NCI-H510A treated with DMSO at 0.1 percent for 48 hours (cell line): ENCODE results near the gene MYO16.

Experiments
- DNase-seq: peaks from one replicate; lab custom pipeline; 2025; lab: John Stamatoyannopoulos, UW

The MYO16 gene

DNA sequence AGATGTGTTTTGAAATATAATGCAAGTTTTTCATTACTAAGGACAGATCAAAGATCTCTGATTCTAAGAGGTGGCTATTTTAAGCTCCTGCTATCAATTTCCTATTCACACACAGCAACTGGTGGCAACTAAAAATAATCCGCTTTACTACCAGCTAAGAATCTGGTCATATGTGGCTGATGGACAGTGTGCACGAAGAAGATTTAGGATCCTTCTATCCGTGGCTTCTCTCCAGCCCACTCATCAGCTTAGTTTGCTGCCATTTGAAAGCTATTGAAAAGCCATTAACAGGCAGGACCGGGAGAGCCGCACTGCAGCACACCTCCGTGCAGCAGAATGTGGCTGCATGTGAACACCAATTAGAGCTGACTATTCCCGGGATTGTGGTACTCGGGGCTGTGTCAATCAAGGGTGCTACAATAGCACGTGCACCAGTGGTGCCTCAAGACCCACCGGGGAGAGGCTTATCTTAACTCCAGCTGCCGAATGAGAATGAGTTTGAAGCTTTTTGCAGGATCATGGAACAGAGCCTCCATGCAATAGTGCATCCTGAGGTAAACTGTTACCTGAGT is at the start of gene MYO16:
Gene MYO16, plus strand, starts transcription at position 431 of the 572 bp plus-strand sequence. CDS start 234 bp downstream, outside the sequence.
- DNase-seq = no peak

DNA sequence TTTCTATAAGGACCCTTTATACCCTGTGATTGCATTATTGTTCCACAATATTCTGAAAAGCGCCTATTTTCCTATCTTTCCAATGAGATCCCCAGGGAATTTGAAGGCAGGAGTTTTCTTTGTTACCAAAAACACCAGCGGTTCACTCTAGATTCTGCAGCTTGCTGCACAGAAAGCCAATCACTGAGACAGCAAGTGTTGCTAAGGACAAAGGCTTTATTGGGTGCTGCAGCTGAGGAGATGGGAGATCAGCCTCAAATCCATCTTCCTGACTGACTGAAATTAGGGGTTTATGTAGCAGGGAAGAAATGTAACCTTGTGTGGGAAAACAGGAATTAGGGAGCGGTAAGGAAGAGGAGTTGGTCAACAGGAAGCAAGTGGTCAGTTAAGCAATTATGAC is 42.6 kb upstream of the MYO16 start:
- DNase-seq = no peak

DNA sequence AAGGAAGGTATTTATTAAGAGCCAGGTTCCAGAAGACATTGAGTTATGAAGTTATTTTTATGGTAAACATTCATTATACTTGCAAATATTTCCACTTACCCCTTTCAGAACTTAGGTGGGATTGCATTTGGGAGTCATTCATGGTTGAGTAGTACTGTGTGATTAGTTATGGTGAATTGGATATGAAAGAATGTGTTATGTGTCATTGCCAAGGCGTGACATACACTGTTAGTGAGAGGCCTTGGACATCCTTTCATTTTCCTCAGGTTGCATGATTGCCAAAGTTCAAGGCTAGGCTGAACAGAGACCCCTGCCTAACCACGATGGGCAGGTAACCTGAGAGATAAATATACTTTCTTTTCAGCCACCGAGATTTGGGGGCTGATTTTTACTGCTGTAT is 40.9 kb upstream of the MYO16 start:
- no peak for DNase-seq

DNA sequence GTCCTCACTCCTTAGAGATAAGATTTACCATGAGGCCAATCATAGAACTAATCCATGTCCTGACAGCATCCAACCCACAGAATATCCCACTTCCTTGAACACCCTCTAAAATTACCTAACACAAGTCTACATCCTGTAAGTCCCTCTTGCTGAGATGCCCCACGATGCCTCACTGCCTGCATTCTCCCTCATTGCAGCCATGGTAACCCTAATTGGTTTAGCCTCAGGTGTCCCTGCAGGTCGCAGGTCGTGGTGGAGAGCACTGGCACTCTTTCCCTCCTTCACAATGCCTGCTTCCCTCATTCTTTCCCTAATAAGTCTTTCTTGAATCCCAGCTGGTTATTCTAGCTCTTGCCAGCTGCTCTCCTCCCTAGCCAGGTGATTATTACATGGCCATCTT is 35.3 kb upstream of the MYO16 start:
- DNase-seq = no peak

DNA sequence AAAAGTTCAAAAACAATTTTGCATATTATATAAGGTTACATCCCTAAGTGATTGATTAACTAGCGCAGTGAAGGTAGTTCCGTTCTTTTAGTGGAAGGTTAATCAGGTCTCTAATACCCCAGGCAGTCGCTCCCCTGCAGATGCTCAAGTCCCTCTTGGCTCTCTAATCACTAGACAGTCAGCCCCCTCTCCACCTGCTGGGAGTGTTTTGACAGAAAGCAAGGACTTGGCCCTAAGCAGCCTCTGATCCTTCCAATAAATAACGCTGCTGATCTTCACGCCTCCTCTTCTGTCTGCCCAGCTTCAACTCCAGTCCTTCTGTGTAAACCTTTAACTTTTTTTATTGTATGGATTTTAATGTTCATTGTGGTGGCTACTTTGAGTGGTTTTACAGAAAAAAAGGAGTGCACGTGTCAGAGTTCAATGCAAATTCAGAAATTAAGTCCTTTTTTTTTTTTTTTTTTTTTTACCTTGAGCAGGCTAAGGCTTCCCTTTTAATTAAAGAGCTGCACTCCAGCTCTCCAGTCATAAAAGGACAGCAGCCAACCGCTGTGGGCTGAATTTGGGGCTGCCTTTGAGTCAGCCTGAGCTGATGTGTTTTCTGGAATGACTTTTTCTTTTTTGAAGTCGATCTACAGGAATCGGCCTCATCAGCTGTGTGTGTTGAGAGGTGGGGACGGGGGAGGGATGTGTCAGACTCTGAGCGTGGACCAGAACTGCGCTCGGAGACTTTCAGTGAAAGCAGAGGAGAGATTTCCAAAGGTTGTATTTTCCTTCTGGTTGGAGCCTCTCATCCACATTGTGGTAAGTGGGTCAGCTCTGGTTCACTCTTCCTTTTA is 33.8 kb upstream of the MYO16 start:
- DNase-seq = no peak

DNA sequence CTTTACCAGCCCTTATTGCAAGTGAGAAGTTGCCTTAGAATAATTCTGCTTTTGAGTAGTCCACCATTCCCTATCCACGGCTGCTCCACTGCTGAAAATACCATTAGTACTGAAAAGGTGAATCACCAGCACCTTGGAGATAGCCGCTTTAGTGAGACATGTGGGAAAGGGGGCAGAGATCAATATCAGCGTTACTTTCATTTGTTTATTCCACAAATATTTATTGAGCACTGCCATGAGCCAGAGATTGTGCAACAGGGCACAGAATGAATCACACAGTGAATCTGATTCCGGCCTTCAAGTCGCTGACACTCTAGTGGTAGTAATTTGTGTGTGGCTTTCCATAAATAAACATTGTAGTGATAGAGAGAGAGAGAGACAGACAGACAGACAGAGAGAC is 31.5 kb upstream of the MYO16 start:
- no peak for DNase-seq

DNA sequence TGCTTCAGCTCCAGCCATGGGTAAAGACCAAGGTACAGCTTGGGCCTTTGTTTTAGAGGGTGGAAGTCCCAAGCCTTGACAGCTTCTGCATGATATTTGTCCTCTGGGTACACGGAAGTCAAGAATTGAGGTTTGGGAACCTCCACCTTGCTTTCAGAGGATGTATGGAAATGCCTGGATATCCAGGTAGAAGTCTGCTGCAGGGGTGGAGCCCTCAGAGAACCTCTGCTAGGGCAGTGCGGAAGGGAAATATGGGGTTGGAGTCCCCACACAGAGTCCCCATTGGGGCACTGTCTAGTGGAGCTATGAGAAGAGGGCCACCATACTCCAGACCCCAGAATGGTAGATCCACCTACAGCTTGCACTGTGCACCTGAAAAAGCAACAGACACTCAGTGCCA is 23.0 kb upstream of the MYO16 start:
- no peak for DNase-seq

DNA sequence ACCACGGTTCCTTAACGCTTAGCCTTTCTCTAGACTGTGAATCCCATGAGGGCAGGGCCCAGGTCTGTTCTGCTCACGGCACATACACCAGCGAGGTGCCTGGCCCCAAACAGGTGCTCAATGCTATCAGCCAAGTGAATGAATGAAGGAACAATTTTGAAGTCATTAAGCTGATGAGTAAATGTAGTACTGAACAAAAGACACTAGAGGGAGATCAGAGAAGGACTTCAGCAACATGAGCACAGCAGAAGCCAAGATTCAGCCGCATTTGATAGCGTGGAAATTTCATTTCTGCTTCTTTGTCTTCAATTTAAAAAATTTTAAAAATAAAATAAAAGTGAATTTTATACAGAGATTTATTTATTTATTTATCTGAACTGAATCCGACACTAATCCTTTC is 20.1 kb upstream of the MYO16 start:
- no peak for DNase-seq

DNA sequence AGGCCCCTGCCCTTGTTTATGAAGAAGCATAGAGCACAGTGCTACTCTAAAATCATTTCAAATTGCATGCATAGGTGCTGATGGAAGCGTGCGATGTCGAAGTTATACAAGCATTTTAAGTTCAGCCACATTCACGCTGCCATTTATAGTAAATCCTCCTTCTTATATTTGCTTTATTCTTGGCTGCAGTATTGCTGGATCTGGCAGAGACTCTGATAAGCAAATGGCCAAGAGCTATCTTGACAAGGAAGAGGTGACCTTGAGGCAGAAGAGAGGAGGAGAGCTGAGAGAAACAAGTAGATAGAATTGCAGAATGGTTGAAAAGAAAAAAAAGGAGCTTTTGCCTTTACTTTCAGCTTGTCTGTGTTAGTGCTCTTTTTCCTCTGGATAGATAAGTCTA is 18.9 kb upstream of the MYO16 start:
- no peak for DNase-seq

DNA sequence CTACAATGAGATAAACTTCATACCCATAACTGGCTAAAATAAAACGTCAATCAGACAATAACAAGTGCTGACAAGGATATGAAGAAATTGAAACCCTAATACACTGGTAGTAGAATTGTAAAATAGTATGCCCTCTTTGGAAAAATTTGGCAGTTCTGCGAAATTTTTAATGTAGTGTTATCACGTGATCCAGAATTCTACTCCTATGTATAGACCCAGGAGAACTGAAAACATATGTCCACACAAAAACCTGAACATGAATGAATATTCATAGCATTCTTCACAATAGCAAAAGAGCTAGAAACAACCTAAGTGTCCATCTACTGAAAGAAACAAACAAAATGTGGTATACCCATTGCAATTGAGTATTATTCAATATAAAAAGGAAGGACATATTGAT is 14.2 kb upstream of the MYO16 start:
- DNase-seq = no peak

DNA sequence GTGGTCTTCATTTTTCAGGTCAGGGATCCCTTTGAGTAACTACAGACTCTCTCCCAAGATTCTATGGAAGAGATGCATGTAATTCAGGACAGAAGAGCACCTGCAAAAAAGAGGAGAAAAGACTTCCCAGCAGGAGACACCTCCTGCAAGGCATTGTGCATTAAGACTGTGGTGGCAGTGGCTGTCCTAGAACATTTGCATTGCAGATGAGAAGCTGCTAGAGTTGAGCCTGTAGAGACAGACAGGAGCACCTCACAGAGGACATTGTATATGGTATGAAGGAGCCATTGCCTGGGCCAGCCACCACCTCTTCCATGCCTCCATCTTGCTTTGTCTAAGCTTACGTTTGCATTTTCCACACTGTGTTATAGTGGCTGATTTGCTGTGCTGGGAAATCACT is 11.2 kb upstream of the MYO16 start:
- DNase-seq = no peak

DNA sequence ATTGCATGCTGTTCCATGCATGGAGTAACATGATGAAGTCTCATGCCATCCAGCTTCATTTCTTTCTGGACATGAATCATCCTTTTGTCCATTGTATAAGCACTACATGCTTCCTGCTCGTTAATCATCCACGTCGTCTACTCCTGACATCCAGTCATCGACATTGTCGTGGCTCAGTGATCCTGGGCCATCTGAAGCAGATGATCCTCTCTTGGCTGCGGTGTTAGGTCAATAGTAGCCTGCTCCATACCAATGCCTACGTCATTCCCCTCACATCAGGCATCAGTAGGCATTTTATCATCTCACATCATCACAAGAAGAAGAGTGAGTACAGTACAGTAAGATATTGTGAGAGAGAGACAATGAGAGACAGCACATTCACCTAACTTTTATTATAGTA is 7.9 kb upstream of the MYO16 start:
- DNase-seq = peak; percentile 17

DNA sequence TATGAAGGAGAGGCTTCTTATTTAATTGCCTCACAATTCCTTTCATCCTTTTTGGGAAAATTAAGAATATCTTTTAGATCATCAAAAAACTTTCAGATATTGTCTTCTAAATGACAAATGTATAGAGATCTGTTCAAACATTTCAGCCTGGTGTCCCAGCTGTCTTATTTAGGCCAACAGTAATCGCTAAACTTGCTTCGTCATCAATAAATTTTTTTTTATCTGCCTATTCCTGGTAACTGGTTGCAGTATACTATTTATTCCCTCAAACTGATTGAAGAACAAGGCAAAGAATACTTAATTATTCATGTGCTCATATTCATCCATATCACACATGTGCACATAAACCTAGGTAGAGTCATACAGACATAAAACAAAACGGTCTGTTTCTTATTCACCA is 5.3 kb upstream of the MYO16 start:
- DNase-seq = no peak

DNA sequence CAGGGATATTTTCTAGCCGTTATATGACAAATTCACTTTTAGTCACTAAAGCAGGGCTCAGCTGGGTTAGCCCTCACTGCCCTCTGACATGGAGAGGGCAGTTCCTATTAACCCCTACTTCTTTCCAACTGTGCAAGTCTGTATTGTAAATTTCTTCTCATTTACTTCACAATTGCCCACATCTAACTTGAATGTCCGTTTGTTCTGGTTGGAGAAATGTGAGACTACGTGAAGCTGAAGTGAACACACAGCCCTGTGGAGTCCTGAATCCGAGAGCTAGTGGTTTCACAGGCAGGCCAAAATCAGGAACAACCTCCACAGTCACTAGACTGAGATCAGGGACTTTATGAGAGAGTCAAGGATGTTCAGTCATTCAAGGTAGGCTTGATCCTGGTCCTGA is 4.4 kb upstream of the MYO16 start:
- DNase-seq = no peak

DNA sequence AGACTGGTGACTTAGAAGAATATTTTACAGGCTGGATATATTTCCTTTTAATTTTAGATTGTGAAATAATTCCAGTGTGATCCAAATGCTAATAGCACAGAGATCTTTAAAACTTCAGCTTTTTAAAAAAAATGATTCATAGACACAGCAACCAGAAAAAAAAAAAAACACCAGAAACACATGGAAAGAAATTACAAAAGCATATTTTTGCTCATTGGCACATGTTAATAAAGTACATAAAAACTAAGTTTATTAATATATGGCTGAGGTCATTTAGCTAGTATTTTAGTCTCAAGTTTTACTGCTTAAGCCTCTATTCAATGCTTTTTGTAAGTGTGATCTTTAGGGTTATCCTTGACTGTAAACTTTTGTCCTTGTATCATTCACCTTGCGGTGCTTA is 577 bp downstream of the MYO16 start:
- DNase-seq = no peak

DNA sequence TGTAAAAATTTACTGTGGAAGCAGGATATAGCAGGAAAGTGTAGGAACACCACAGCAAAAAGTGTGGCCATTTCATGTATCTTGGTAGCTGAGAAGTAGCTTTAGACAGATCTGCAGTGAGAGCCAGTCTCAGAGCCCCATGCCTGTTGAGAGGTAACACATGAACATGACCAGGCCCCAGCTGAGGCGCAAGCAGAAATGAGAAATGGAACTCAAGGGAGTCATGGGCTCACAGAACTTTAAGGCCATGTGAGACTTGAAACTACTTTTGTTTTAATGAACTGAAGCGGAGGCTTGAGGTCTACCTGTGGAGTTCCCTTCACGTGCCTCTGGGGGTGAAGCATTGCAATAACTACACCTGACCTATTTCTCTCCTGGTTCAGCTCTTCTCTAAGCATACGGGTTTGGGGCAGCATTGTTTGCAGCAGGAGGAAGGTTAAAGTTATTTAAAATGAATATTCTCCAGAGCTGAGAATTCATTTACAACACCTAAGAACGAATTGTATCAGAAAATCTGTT is 3.3 kb downstream of the MYO16 start:
- no peak for DNase-seq

DNA sequence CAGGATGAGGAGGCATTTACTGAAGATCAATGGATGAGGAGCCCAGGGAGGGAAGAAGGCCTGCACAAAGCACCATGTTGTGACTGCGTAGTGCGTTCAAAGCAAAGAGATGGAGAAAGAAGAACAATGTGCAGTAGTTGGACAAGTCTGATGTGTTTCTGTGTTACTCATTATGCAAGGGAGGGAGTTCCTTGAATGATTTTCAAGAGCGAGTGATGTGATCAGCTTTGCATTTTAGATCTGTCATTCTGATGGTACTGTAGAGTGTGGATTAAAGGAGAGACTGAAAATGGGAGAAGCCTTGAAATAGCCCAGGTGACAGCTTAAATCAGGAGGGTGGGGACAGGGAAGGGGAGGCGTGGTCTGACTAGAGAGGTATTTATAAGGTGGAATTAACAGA is 9.5 kb downstream of the MYO16 start:
- no peak for DNase-seq

DNA sequence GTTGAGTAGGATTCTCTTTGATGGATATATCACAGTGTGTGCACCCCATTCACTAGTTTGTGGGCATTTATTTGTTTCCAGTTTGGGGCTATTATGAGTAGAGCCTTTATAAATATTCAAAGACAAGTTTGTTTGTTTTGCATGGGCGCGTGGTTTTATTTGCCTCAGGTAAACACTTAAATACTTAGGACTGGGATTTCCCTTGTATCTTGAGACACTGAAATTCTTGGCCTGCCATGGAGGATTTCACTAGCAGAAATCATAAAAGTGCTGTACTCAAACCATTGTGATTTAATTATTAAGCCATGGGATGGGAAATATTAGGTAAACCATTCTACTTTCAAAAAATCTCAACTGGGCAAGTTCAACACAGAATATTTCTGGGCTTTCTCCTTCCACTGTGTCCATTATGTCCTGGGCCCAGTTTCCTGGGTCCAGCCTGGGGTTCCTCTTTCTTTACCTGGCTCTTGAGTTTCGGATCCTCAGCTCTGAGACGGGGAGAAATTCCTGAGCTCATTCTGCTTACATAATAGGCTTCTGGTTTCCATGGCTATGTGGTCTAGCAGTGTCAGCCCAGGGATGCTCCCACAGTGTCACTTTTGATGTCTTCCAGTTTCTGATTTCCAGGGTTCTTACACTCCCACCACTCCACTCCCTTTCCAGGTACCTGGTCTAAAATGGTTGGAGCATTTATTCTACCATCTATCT is 14.4 kb downstream of the MYO16 start:
- no peak for DNase-seq

DNA sequence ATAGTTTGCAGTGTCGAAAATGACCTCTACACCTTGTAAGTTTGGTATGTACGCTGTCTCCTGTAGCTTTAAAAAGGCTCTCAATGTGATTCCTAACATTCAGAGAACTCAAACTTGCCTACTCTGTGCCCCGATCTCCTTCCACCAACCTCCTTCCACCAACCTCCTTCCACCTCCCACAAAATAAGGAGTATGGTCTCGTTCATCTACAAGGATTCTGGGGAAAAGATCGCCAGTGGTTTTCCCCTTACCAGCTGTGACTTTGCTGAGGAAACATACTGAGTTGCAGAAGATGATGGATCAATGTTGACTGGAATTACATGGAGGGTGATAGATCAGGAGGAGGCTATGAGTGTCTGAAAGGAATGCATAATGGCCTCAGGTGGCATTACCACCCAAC is 16.0 kb downstream of the MYO16 start:
- no peak for DNase-seq

DNA sequence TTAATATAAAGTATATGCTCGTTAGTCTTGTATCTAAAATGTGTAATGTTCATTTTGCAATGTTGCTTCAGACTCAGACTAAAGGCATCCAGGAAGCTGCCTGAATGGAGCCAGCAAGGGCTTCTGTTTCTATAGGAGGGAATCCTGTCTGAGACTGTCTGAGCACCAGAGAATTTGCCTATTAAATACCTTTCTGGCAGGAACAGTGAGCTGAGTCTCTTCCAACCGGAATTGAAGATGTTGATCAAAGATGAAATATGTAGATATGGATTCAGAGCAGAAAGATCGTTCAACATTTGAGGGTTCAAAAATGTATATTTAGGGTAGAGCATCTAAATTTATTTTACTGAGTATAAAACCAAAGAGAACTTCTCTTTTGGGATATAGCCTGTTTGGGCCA is 20.9 kb downstream of the MYO16 start:
- DNase-seq = no peak

DNA sequence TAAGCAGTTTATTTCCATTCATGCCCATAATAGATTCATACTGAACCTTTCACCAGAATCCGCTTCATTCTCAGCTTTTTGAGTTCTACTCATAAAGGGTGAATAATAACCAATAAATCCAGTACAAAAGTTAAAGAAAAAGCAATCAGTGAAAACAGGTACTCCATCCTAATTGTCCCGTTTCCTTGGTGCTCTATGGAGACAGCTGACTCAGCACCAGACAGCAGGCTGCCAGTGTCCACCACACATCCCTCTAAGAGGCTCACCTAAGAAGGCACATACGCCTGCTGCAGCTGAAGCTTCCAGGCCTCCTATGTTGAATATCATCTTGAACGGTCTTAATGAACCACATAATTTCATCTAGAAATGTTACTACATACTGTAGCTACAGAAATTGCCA is 27.3 kb downstream of the MYO16 start:
- DNase-seq = no peak

DNA sequence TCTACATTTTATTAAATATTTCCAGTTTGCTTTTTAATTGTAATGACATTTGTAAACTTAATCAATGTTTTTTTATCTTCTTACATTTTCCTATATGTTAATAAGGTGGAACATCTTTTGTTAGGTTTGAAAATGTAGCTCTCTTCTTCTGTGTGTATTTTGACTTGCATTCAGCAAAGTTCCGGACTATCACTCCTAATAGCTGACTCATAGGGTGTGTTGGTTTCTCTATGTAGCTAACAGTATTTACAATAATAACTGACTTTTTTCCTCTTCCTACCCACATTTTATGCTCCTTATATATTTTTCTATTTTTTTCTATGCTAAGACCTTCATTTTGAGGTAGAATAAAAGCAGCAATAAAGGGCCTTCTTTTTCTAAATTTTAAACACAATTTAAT is 28.1 kb downstream of the MYO16 start:
- no peak for DNase-seq

DNA sequence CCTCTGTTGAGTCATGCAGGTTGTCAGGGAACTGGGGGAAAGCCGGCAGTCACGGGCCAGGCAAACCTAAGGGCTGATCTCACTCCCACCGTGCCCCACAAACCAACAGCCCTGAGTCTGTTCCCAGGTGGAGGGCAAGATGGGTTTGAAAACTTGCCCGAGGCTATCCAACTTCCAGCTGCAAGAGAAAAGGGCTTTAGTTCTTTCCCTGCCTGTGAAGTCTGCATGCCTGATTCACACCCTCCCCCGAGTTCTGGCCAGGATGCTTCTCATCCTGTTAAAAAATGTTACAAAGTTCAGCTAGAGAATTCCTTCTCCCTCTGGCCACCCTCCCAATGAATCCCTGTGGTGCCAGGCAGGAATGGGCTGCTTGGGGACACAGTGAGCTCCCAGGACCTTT is 33.1 kb downstream of the MYO16 start:
- no peak for DNase-seq
